GM21360 (cell line): Measurements from ENCODE around the gene TTYH3.

Source experiments
- ATAC-seq: cut with Tn5 transposase; IDR thresholded peaks from one replicate; pipeline ENCODE4 v1.9.1; 2021; ENCODE audit warnings: mild to moderate bottlenecking, moderate library complexity; ENCODE audit not compliant: unreplicated experiment

The TTYH3 gene

DNA sequence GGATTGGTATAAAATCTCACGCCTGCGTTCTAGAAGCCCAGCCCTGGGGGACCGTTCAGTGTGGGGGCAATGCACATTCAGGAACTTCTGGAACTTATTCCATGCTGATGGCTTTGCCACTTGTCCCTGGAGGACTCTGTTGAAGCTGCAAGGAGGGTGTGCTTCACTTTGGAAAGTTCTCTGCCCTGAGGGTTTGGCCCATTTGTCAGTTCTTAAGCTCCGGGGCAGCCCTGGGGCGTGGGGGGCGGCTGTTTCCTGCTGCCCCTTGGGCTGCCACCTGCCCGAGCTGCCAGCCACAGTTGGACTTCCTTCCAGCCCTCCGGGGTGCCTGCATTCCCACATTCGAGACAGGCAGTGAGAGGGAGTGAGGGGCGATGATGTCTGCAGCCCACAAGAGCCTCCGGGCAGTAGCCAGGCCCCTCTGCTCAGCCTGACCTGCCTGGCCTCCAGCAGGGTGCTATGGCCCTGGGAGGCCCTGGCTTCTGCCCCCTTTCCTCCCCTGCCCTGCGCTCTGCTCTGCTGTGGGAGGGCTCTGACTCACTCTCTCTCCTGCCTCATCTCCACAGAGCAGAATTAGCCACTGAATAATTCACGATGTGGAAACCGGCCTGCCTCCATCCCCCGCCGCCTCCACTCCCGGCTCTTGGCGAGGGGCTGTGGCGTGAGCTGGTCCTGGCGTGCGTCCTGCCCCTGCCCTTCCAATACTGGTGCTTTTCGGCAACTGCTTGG, 1.9 kb downstream of the TTYH3 start:
- ATAC-seq = no peak

- ATAC-seq = no peak
These were observed 2.7 kb downstream of the TTYH3 start for GRCh38 chr7:2634267-2635145.

GRCh38 chr7:2635148-2635668, 3.4 kb downstream of the TTYH3 start:
- ATAC-seq = no peak

DNA sequence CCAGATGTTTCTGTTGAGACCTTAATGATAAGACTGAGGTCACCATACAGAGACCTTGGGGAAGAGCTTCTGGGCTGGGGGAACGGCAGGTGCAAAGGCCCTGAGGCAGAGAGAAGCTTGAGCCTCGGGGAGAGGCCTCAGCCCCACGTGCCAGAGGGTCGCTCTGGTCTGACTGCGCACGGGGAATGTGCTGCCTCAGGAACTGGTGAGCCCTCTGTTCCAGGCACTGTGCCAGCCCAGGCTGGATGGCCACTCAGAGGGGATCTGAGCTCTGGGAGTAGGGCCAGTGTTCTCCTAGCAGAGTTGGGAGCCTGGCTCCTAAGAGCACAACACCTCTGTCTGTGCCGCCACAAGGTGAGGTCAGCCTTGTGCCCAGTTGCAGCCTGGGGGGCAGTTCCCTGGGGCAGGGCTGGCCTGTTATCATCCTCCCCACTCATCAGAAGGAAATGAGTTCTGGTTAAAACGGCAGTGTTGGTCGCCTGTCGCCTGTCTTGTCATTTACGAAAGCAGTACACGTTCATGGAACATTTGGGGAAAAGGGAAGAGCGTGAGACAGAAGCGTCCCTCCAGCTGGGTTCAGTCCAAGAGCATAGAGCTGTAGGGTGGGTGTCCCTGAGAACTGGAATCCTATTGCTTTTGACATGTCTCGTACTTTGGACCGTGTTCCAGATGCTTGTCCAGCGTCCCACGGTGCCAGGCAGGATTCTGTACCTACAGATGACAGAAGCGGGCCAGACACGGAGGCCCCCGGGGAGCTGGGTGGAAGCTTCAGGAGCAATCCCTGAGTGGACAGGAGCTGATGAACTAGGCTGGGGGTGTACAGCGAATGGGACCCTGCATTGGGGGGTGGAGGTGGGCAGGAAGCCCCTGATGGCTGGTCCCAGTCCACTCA, 4.3 kb downstream of the TTYH3 start:
- no peak for ATAC-seq

DNA sequence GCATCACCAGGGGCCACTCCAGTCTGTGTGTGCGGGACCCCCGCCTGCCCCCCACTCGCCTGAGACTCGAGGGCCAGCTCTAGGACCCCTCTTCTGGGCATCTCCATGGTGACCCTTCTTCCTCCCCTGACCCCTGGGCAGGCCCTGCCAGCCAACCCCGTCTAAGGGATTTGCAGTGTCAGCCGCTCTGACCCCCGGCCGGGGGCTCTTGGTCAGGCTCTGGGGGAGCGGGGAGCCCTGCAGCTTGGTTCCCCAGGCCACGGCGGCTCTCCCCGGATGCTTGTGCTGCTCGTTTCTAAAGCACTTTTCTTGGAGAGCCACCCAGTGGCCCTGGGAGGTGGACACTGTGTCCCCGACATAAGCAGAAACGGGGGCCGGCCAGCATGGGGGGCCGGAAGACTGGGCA, 5.3 kb downstream of the TTYH3 start:
- no peak for ATAC-seq

DNA sequence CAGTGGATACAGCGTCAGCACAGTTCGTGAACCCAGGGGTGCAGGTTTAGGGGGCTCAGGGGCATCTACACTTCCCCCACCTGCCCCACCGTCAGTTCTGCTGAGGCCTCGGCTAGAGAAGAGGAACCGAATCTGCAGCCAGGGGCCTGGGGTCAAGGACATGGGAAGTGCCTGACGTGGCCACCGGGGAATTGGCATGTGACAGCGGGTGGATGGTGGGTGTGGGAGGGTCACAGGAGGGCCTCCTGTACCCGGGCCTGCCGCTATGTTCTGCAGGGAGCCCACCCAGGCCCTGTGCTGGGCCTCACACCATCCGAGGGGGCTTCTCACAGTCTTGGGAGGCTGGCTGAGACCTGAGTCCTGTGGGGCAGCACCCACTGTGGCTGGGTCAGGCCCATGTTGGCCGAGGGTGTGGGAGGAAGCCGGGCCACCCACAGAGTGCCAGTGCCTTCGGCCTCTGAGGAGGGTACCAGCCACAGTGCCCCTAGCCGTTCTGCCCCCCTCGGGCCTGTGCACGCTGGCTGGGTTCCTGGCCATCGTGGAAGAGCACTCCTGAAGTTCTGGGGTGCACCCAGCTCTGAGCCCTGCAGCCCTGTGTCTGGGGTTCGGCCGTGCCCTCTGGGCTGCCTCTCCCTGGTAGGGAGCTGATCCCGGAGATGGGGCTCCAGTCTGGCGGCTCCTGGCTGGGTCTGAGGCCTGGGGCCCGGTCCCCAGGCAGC, 5.9 kb downstream of the TTYH3 start:
- ATAC-seq = peak; percentile 34

DNA sequence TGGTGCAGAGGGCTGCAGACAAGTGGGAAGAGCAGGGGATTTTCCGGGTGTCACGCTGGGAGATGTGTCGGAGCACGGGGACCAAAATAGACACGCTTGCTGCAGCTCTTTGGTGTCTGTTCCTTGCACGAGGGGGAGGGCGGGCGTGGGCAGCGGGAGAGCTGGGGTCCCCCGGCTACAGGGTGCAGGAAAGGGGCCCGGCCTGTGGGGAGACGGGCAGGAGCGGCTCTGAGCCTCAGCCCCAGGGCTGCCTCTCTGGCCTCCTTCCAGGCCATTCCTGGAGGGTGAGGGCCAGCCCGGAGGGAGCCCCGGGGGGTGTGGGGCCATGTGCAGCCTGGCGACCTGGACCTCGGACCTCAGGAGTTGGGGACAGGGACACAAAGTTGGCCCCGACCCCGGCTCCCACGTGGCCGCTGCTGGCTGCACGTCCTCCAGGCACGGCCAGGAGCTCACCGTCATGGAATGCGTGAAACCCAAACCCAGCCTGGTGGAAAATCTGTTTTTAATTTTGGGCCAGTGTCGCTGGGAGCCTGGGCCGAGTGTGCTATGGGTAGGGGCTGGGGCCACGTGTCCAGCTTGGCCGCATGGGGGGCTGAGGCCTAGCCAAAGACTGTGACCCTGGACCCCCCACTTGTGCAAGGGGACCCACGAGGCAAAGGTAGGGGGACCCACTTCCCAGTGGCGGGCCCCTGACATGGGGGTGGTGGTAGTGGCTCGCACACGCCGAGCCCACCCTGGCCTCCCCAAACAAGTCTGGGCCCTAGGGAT, 6.6 kb downstream of the TTYH3 start:
- ATAC-seq = no peak

DNA sequence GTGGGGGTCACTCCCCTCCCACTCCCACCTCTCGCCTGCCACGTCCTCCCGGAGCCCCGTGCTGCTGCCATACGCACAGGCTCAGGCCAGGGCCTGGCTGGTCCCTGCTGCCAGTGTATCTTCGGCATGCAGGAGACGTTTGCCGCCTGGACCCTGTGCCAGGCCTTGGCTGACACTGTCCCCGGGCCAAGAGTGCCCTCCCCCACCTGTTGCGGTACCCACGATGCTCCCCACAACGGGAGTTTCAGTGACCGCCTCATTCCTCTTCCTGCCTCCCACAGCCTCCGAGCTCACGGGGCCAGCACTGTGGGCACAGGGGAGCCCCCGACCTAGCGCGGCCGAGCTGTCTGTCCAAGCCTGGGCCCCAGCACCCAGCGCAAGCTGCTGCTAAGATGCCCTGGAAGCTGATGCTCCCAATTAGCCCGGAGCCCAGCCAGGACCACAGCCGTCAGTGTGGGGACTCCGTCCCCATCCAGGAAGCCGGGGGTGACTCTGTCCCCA, 7.4 kb downstream of the TTYH3 start:
- no peak for ATAC-seq

- ATAC-seq = no peak
These were observed 8.1 kb downstream of the TTYH3 start for GRCh38 chr7:2639695-2640481.

GRCh38 chr7:2640482-2640830, 8.7 kb downstream of the TTYH3 start:
- no peak for ATAC-seq

GRCh38 chr7:2640846-2641316, 9.1 kb downstream of the TTYH3 start:
- no peak for ATAC-seq

- no peak for ATAC-seq
These were observed 9.9 kb downstream of the TTYH3 start for GRCh38 chr7:2641406-2642393.

DNA sequence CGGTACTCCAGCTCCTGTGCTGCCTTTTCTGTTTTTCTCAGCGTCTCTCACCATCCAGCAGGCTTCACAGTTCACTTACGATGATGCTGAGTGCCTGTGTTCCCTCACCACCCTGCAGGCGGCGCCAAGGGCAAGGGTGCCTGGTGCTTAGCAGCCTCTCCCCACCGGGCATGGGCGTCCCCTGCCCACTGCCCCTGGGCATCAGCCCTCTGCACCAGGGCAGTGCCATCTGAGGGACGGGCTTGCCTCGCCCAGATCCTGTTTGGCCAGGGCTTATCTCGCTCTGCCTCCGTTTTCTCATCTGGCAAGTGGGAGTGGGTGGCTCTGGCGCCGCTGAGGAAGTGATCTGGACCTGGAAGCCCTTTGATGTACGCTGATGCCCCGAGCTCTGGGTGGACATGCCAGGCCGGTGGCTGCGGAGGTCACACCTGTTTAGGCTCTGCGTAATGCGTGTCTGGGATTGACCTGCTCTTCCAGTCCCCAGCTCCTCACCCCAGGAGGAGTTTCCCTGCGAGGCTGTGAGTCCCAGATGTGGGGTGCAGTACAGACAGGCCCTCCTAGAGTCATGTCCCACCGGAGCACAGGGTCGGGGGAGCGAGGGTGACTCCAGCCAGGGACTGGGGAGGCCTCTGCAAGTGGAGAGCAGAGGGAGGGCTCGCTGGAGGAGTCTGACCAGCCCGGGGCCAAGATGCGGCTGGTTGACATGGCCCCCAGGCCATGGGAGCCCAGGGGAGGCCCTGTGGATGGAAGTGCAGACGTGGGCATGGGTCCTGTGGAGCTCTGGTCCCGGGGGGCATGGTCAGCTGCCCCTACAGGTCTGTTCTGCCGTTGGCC, 11.8 kb downstream of the TTYH3 start:
- ATAC-seq = no peak

DNA sequence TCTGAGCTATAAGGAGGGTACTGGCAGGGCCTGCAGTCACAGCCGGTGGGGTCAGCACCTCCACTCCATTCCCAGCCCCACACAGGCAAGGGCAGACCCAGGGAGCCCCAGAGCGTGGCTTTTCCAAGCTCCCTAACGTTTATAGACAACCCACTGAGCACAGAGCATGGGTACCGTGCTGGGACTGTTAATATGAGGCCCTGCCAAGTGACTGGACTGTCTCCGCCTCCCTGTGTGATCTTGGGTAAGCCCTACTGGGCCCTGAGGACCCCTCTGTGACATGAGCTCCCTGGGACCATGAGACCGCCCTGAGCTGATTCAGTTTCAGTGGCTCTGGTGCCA, 12.4 kb downstream of the TTYH3 start:
- ATAC-seq = no peak

DNA sequence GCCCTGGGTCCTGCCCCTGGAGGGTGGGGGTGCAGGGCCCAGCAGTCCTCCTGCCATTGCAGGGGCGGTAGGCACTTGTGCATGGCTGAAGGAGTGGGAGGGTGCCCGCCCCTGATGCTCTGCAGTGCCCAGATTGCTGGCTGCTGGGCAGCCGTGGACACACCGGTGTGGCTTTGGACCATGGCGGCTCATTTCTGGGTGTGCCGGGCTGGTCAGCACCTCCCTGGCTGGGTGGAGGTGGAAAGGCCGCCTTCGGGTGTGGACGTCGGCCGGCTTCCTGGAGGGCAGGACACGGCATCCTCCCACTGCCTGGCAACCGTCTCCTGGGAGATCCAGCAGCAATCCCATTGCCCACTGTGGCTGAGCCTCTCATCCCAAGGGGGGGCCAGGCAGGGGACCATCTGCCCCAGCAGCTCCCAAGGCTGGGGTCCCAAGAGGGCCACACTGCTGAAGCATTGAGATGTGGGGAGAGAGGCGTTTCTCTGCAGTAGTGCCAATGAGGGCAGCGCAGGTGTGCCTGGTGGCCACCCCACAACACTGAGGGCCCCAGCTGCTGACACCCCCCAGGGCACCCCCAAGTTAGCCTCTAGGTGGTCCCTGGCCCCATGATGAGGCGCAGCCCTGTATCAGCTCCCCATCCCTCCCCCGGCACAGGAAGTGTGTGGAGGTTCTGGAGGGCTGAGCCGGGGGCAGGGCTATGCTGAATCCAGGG, 12.9 kb downstream of the TTYH3 start:
- no peak for ATAC-seq

- no peak for ATAC-seq
These were observed 13.6 kb downstream of the TTYH3 start for GRCh38 chr7:2645274-2645868.
